ENCODE results near the gene FAM20C. TPM values are rescaled to one million over a fixed set of nuclear protein-coding genes. Genes with fewer than 3 reads are reported as not detected.

FAM20C gene
- total and polyA plus RNA-seq, 2 of the 8 experiments (the other 6 are each of a cell fraction or from before 2014, with no cell fraction given) = 9.5 to 34.8 TPM

DNA sequence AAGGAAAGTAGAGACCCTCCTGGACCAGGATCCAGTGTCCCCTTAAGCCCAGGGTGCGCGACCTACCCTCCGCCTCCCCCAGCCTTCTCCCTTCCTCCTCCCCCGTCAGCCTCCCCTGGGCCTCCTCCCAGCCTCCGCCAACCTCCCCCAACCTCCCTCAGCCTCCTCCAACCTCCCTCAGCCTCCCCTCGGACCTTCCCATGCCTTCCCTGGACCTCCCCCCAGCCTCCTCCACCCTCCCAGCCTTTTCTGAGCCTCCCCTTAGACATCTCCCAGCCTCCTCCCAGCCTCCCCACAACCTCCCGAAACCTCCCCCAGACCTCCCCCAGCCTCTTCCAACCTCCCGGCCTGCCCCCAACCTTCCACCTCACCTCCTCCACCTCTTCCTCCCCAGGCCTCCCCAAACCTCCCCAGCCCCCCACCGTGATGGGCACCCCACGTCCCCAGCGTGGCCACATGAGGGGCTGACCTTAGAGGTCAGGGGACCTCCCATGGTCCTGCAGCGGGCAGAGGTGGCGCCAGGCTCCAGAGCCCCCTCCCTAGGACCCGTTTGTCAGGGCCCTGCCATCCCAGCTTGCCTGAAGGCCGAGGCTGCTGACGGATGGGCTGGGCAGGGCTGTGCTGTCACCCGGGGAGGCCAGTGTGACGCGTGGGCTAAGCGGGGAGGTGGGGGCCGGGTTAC lies 18.8 kb downstream of the FAM20C start (continued):
- no peak for TF ChIP-seq HDAC2 (IDR thresholded peaks at IDR 0.05; ENCODE audit: borderline replicate concordance in 1 of 2, low read depth in 2 of 2, low read length in 2 of 2)
- TF ChIP-seq YY1 (IDR thresholded peaks at IDR 0.05; ENCODE audit: low read depth, low read length) = no peak
- no peak for TF ChIP-seq ZNF274 (IDR thresholded peaks at IDR 0.05; ENCODE audit: borderline replicate concordance, extremely low read depth, low read length)
- no peak for TF ChIP-seq GTF2F1 (IDR thresholded peaks at IDR 0.05; ENCODE audit: borderline replicate concordance, low read depth, low read length)
- no peak for TF ChIP-seq SUZ12 (IDR thresholded peaks at IDR 0.05; ENCODE audit: low read length)
